HepG2 (cell line): ENCODE measurements around the gene NEK8. TPM values are rescaled to one million over a fixed set of nuclear protein-coding genes. Genes with fewer than 3 reads are reported as not detected.
A peak's percentile ranks its signal among the peaks of the same experiment; 100 is the strongest.

Source experiments
- ARID4A ChIP-seq: sonication (generic); formaldehyde crosslinking; IDR thresholded peaks from 2 replicates; pipeline ENCODE4 v1.5.0; 2020; ENCODE audit warnings: mild to moderate bottlenecking, missing genetic modification reagents, borderline replicate concordance
- BCL6 ChIP-seq: IDR thresholded peaks from 2 replicates; pipeline ENCODE4 v1.6.1; 2016; ENCODE audit warnings: missing genetic modification reagents, missing compliant biosample characterization
- CAMTA2 ChIP-seq: sonication (generic); formaldehyde crosslinking; IDR thresholded peaks from 2 replicates; pipeline ENCODE4 v1.4.0; 2020; ENCODE audit warnings: mild to moderate bottlenecking, missing genetic modification reagents, borderline replicate concordance
- ELF1 ChIP-seq: sonication (generic); formaldehyde crosslinking; IDR thresholded peaks from 2 replicates; pipeline ENCODE4 v1.4.0; 2020; ENCODE audit warnings: missing genetic modification reagents
- HNF1A ChIP-seq, 2 experiments: sonication (generic) in 1 of 2; formaldehyde crosslinking in 1 of 2; IDR thresholded peaks; 2 replicates each; pipeline versions ENCODE4 v1.4.0 to v1.6.1; 2016 to 2020; ENCODE audit warnings: borderline replicate concordance in 1 of 2, low read depth in 1 of 2, mild to moderate bottlenecking in 1 of 2, missing genetic modification reagents in 1 of 2
- NFIC ChIP-seq: IDR thresholded peaks from 2 replicates; pipeline ENCODE4 v1.6.1; 2012; ENCODE audit warnings: mild to moderate bottlenecking, low read length, inconsistent platforms
- PAF1 ChIP-seq: IDR thresholded peaks from 2 replicates; pipeline ENCODE4 v1.6.1; 2016; ENCODE audit warnings: missing genetic modification reagents, missing compliant biosample characterization
- PHF21A ChIP-seq: sonication (generic); formaldehyde crosslinking; IDR thresholded peaks from 2 replicates; pipeline ENCODE4 v1.5.0; 2020; ENCODE audit warnings: mild to moderate bottlenecking, missing genetic modification reagents
- POLR2A ChIP-seq, 2 experiments: IDR thresholded peaks; 2 replicates each; pipeline ENCODE4 v1.6.1; 2011; ENCODE audit warnings: low read depth in 2 of 2, low read length in 2 of 2, mild to moderate bottlenecking in 1 of 2, moderate library complexity in 1 of 2; ENCODE audit not compliant: insufficient read depth in 1 of 2
- ZNF619 ChIP-seq: sonication (generic); formaldehyde crosslinking; IDR thresholded peaks from 2 replicates; pipeline ENCODE4 v1.4.0; 2020; ENCODE audit warnings: mild to moderate bottlenecking, missing genetic modification reagents
- polyA plus RNA-seq, 8 experiments: library from polyadenylated mRNA; depleted of rRNA in 3 of 8; stranded (reverse) in 7 of 8; unstranded in 1 of 8; fragments of >200 nt; fragmentation: Illumina TruSeq in 4 of 8; extraction: Trizol in 4 of 8; gene quantifications; 2 replicates each; pipeline versions ENCODE4 v1.2.1 to v1.2.3, GENCODE V29; 2011 to 2016; ENCODE audit warnings: low read depth in 4 of 8, missing spikeins in 1 of 8, mixed read lengths in 1 of 8; ENCODE audit not compliant: insufficient read depth in 1 of 8
- total RNA-seq, 5 experiments: library from RNA; depleted of rRNA; stranded (reverse); fragments of >200 nt; fragmentation: Illumina TruSeq; extraction: Trizol; gene quantifications; 2 replicates each; pipeline ENCODE4 v1.2.3, GENCODE V29; 2016; ENCODE audit warnings: low read depth in 1 of 5
- TF ChIP-seq, protein P1 (sequence below): sonication (generic); formaldehyde crosslinking; IDR thresholded peaks from 2 replicates; pipeline ENCODE4 v1.4.0; 2020; ENCODE audit warnings: missing genetic modification reagents, borderline replicate concordance
- TF ChIP-seq, protein P2 (sequence below): sonication (generic); formaldehyde crosslinking; IDR thresholded peaks from 2 replicates; pipeline ENCODE4 v1.4.0; 2020; ENCODE audit warnings: missing genetic modification reagents

NEK8 gene
- total and polyA plus RNA-seq, 2 of the 13 experiments (the other 11 are each of a cell fraction or from before 2014, with no cell fraction given), result 5.8 to 13.5 TPM

- TF ChIP-seq HNF1A (IDR thresholded peaks at IDR 0.05; ENCODE audit: low read depth) (no peak), HNF1A (CRISPR knock-in tag; IDR thresholded peaks at IDR 0.05; ENCODE audit: borderline replicate concordance) (0 out of 2 replicates have a peak, but pooled peaks have one; percentile 15), CAMTA2 (CRISPR knock-in tag) (no peak), ELF1 (CRISPR knock-in tag) (peak; percentile 43), POLR2A (IDR thresholded peaks at IDR 0.05; ENCODE audit: insufficient read depth in 1 of 2, low read depth in 2 of 2, low read length in 2 of 2) (peak in 1 of 2 experiments; percentile 43; a peak in 2 of 4 replicates), NFIC (0 out of 2 replicates have a peak, but pooled peaks have one; percentile 16), PHF21A (no peak), BCL6 (peak; percentile 43; the same call in 1 of the 2 replicates), PAF1 (CRISPR knock-in tag) (peak; percentile 31; the same call in 1 of the 2 replicates), ZNF619 (CRISPR knock-in tag) (0 out of 2 replicates have a peak, but pooled peaks have one; percentile 46), ARID4A (CRISPR knock-in tag) (peak; percentile 54; the same call in 1 of the 2 replicates)
- TF ChIP-seq, protein P1, sequence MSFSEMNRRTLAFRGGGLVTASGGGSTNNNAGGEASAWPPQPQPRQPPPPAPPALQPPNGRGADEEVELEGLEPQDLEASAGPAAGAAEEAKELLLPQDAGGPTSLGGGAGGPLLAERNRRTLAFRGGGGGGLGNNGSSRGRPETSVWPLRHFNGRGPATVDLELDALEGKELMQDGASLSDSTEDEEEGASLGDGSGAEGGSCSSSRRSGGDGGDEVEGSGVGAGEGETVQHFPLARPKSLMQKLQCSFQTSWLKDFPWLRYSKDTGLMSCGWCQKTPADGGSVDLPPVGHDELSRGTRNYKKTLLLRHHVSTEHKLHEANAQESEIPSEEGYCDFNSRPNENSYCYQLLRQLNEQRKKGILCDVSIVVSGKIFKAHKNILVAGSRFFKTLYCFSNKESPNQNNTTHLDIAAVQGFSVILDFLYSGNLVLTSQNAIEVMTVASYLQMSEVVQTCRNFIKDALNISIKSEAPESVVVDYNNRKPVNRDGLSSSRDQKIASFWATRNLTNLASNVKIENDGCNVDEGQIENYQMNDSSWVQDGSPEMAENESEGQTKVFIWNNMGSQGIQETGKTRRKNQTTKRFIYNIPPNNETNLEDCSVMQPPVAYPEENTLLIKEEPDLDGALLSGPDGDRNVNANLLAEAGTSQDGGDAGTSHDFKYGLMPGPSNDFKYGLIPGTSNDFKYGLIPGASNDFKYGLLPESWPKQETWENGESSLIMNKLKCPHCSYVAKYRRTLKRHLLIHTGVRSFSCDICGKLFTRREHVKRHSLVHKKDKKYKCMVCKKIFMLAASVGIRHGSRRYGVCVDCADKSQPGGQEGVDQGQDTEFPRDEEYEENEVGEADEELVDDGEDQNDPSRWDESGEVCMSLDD (CRISPR knock-in tag), result no peak
- TF ChIP-seq, protein P2, sequence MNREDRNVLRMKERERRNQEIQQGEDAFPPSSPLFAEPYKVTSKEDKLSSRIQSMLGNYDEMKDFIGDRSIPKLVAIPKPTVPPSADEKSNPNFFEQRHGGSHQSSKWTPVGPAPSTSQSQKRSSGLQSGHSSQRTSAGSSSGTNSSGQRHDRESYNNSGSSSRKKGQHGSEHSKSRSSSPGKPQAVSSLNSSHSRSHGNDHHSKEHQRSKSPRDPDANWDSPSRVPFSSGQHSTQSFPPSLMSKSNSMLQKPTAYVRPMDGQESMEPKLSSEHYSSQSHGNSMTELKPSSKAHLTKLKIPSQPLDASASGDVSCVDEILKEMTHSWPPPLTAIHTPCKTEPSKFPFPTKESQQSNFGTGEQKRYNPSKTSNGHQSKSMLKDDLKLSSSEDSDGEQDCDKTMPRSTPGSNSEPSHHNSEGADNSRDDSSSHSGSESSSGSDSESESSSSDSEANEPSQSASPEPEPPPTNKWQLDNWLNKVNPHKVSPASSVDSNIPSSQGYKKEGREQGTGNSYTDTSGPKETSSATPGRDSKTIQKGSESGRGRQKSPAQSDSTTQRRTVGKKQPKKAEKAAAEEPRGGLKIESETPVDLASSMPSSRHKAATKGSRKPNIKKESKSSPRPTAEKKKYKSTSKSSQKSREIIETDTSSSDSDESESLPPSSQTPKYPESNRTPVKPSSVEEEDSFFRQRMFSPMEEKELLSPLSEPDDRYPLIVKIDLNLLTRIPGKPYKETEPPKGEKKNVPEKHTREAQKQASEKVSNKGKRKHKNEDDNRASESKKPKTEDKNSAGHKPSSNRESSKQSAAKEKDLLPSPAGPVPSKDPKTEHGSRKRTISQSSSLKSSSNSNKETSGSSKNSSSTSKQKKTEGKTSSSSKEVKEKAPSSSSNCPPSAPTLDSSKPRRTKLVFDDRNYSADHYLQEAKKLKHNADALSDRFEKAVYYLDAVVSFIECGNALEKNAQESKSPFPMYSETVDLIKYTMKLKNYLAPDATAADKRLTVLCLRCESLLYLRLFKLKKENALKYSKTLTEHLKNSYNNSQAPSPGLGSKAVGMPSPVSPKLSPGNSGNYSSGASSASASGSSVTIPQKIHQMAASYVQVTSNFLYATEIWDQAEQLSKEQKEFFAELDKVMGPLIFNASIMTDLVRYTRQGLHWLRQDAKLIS, result 0 out of 2 replicates have a peak, but pooled peaks have one; percentile 77
Measured at GRCh38 chr17:28750178-28751047, 21.8 kb downstream of the NEK8 start (continued).
